PC-9 (cell line): ENCODE results near the gene CRACR2A. TPM values are rescaled to one million over a fixed set of nuclear protein-coding genes. Genes with fewer than 3 reads are reported as not detected.

Source experiments
- BruUV-seq: library from RNA; stranded (reverse); fragments of 400-500 nt; replicated peaks from 2 replicates; lab custom pipeline; 2021; lab: Mats Ljungman, UMichigan
- CTCF ChIA-PET: fragments of 300-600 bp; sonication (Branson Sonifier 250); formaldehyde crosslinking; loops from one replicate; lab custom pipeline; 2022; ENCODE audit warnings: antibody characterized with exemption; lab: Charles Lee
- POLR2A ChIA-PET: fragments of 300-600 bp; sonication (Branson Sonifier 250); formaldehyde crosslinking; loops from one replicate; lab custom pipeline; 2022; ENCODE audit warnings: antibody characterized with exemption; ENCODE audit not compliant: unreplicated experiment; lab: Charles Lee
- DNase-seq, 2 experiments: peaks; one replicate each; pipeline versions ENCODE4 v3.0.0 to v3.0.0-alpha.2; 2015 to 2022; ENCODE audit warnings: mixed read lengths in 1 of 2
- H2AFZ ChIP-seq: fragments of 200-600 bp; sonication (generic); 2 replicates; pipeline ENCODE4 v1.8.1; 2017; ENCODE audit warnings: antibody characterized with exemption
- H3F3A ChIP-seq: fragments of 200-600 bp; sonication (generic); 2 replicates; pipeline ENCODE4 v1.8.1; 2017; ENCODE audit warnings: antibody characterized with exemption, mild to moderate bottlenecking, low read depth; ENCODE audit not compliant: insufficient read depth
- H3K27ac ChIP-seq: fragments of 200-600 bp; sonication (generic); 2 replicates; pipeline ENCODE4 v1.6.1; 2016; ENCODE audit warnings: mixed run types
- H3K27me3 ChIP-seq: fragments of 200-600 bp; sonication (generic); 2 replicates; pipeline ENCODE4 v1.6.1; 2016; ENCODE audit warnings: low read depth, mixed run types; ENCODE audit not compliant: insufficient read depth
- H3K36me3 ChIP-seq: fragments of 200-600 bp; sonication (generic); 2 replicates; pipeline ENCODE4 v1.6.1; 2016; ENCODE audit warnings: low read depth, mixed run types
- H3K4me1 ChIP-seq: fragments of 200-600 bp; sonication (generic); replicated peaks from 2 replicates; pipeline ENCODE4 v1.6.1; 2016; ENCODE audit warnings: mixed run types; ENCODE audit not compliant: insufficient read depth
- H3K4me2 ChIP-seq: fragments of 200-600 bp; sonication (generic); 2 replicates; pipeline ENCODE4 v1.6.1; 2017; ENCODE audit warnings: mixed run types
- H3K4me3 ChIP-seq: fragments of 200-600 bp; sonication (generic); 2 replicates; pipeline ENCODE4 v1.6.1; 2016; ENCODE audit warnings: mixed run types
- H3K79me2 ChIP-seq: fragments of 200-600 bp; sonication (generic); 2 replicates; pipeline ENCODE4 v1.6.1; 2017; ENCODE audit warnings: low read depth, mixed run types
- H3K9me2 ChIP-seq: fragments of 200-600 bp; sonication (generic); 2 replicates; pipeline ENCODE4 v1.8.1; 2017; ENCODE audit warnings: mild to moderate bottlenecking; ENCODE audit not compliant: insufficient read depth
- H3K9me3 ChIP-seq: fragments of 200-600 bp; sonication (generic); 2 replicates; pipeline ENCODE4 v1.8.1; 2016; ENCODE audit warnings: low read depth; ENCODE audit not compliant: insufficient read depth
- H4K20me1 ChIP-seq: fragments of 200-600 bp; sonication (generic); 2 replicates; pipeline ENCODE4 v1.8.1; 2017; ENCODE audit not compliant: insufficient read depth
- CTCF ChIP-seq: fragments of 200-600 bp; sonication (generic); conservative IDR thresholded peaks from 2 replicates; pipeline ENCODE4 v1.6.1; 2017; ENCODE audit warnings: mixed run types, antibody characterized with exemption, mild to moderate bottlenecking, moderate library complexity
- EZH2 ChIP-seq: fragments of 200-600 bp; sonication (generic); IDR thresholded peaks from 2 replicates; pipeline ENCODE4 v1.8.0; 2017; ENCODE audit warnings: antibody characterized with exemption, low read depth
- intact Hi-C: fragments of 100-400 bp; cut with micrococcal nuclease; formaldehyde crosslinking; loops from one replicate; pipeline ENCODE4 v1.10.0; 2022; ENCODE audit not compliant: unreplicated experiment
- total RNA-seq: library from RNA; stranded (reverse); gene quantifications from 2 replicates; pipeline ENCODE4 v1.2.3, GENCODE V29; 2021

CRACR2A gene
- total RNA-seq, 1 experiment from 2014 or later: not detected

GRCh38 chr12:3700861-3701260 is 52.0 kb downstream of the CRACR2A start:
- H3K4me3 ChIP-seq: no peak overlapping the region
- H3K27me3 ChIP-seq: peaks cover 42% of the 10 kb centered on the region
- no peak for DNase-seq
- no peaks in the 10 kb centered on the region for H3K36me3 ChIP-seq
- no peaks in the 10 kb centered on the region for H3K9me3 ChIP-seq
- no peaks in the 10 kb centered on the region for H3K9me2 ChIP-seq
- ChIA-PET POLR2A (no interaction called here), CTCF (no interaction called here)
- no peaks in the 10 kb centered on the region for H3F3A ChIP-seq
- intact Hi-C loops: no loop called here
- H3K79me2 ChIP-seq: no peaks in the 10 kb centered on the region
- no peaks in the 10 kb centered on the region for H4K20me1 ChIP-seq
- no peak overlapping the region for H3K4me2 ChIP-seq
- H3K4me1 ChIP-seq: no peaks in the 10 kb centered on the region
- H3K27ac ChIP-seq: no peak overlapping the region
- TF ChIP-seq CTCF (no peak), EZH2 (no peak)
- no TSS peak for BruUV-seq
- no peak overlapping the region for H2AFZ ChIP-seq

DNA sequence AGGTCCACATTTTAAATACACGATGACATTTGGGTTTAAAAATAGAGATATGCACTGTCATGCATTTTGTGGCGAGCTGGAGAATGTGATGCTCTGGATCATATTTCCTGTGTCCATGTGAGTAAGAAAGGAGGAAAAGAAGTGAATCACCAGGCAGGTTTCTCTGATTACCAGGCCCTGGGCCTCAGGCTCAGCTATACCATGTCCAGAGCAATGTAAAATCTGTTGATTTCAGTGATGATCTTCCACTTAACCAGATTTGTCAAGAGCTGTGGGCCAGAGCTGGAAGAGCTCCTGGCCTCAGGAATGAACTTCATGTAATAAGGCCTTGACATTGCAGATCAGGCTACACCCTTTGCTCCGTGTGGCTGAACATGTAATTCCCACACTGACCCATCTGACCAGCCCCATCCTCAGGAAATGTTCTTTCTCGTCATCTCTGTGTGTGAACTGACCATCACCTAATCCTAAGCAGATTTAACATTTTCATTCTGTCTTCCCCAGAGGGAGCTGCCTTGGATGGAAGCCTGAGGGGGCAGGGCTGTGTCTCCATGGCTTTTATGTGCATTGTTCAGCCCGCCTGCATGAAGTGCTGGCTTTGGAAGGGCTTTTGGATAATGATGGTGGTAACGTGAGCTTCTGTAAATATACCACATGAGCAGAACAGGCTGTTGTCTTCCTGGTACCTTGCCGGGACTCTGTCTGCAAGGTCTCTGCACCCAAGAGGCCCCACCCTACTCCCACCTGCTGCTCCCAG is 54.5 kb downstream of the CRACR2A start:
- intact Hi-C loops: no loop called here
- no TSS peak for BruUV-seq
- Histone ChIP-seq H3K79me2 (no peaks in the 10 kb centered on the region), H3K4me3 (no peak overlapping the region), H3F3A (no peaks in the 10 kb centered on the region), H3K27me3 (peaks cover 44% of the 10 kb centered on the region), H4K20me1 (no peaks in the 10 kb centered on the region), H3K9me2 (no peaks in the 10 kb centered on the region), H3K36me3 (no peaks in the 10 kb centered on the region), H3K4me2 (no peak overlapping the region), H3K9me3 (no peaks in the 10 kb centered on the region), H3K27ac (no peak overlapping the region), H2AFZ (no peak overlapping the region), H3K4me1 (no peaks in the 10 kb centered on the region)
- TF ChIP-seq EZH2 (no peak), CTCF (no peak)
- DNase-seq: no peak
- CTCF ChIA-PET: no interaction called here
- POLR2A ChIA-PET: no interaction called here

DNA sequence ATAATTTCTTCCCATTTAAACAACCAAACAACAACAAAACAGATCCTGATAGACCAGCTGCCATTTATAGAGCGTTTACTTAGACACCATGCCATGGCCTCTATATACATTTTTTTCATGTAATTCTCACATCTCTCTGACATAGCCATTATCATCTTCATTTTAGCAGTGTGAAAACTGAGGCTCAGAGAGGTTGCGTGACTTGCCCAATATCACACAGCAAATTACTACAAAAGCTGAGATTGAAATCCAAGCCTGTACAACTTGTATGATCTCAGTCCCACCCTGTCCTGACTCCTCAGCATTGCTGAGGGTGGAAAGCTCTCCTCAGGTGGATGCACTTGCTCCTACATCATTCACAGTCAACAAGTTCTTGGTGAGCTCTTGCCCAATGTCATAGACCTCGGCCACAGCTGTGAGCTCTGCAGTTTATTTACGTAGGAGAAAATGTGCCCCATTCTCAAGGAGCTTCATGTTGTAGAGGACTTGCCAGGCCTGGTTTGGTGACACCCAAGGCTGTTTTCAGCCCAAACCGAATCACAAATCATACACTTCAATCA is 55.5 kb downstream of the CRACR2A start:
- CTCF ChIA-PET: no interaction called here
- no peaks in the 10 kb centered on the region for H3K9me3 ChIP-seq

More for the DNA sequence above, 55.5 kb downstream of the CRACR2A start:
- Histone ChIP-seq H3K4me3 (no peak overlapping the region), H3K4me1 (no peaks in the 10 kb centered on the region), H3K9me2 (no peaks in the 10 kb centered on the region), H3K36me3 (no peaks in the 10 kb centered on the region), H3F3A (no peaks in the 10 kb centered on the region), H2AFZ (no peak overlapping the region), H3K79me2 (no peaks in the 10 kb centered on the region), H3K4me2 (no peak overlapping the region), H3K27ac (no peak overlapping the region), H3K27me3 (peaks cover 43% of the 10 kb centered on the region), H4K20me1 (no peaks in the 10 kb centered on the region)
- POLR2A ChIA-PET: no interaction called here
- intact Hi-C loops: no loop called here
- DNase-seq: no peak
- no peak for TF ChIP-seq CTCF
- no peak for TF ChIP-seq EZH2
- BruUV-seq: no TSS peak
